SU-DHL-6 (cell line): ENCODE measurements around the gene PICK1.

Experiments used
- H2AFZ ChIP-seq: fragments of 200-600 bp; sonication (generic); 2 replicates; pipeline ENCODE4 v1.6.1; 2014; ENCODE audit warnings: low read depth, mild to moderate bottlenecking, moderate library complexity, mixed read lengths, antibody characterized with exemption, low read length; ENCODE audit not compliant: severe bottlenecking
- H3F3A ChIP-seq: fragments of 200-600 bp; shearing (Covaris generic); 2 replicates; pipeline ENCODE4 v1.6.0; 2016; ENCODE audit warnings: antibody characterized with exemption, mild to moderate bottlenecking; ENCODE audit not compliant: insufficient read depth
- H3K27ac ChIP-seq: fragments of 200-600 bp; sonication (generic); 2 replicates; pipeline ENCODE4 v1.5.1; 2016; ENCODE audit warnings: low read depth, mild to moderate bottlenecking, low read length, moderate library complexity, mixed read lengths
- H3K27me3 ChIP-seq: fragments of 200-600 bp; sonication (generic), shearing (Covaris generic); 2 replicates; pipeline ENCODE4 v1.6.0; 2014; ENCODE audit warnings: mild to moderate bottlenecking, low read length
- H3K36me3 ChIP-seq: fragments of 200-600 bp; sonication (generic); 2 replicates; pipeline ENCODE4 v1.6.1; 2014; ENCODE audit warnings: mild to moderate bottlenecking, low read length, mixed read lengths
- H3K4me2 ChIP-seq: fragments of 300-600, 200-600 bp; shearing (Covaris generic), sonication (generic); 2 replicates; pipeline ENCODE4 v1.6.0; 2014; ENCODE audit warnings: low read length, low read depth, mild to moderate bottlenecking; ENCODE audit not compliant: poor library complexity, severe bottlenecking
- H3K4me3 ChIP-seq: fragments of 200-600 bp; sonication (generic); 2 replicates; pipeline ENCODE4 v1.5.1; 2014; ENCODE audit warnings: antibody characterized with exemption, low read length, mild to moderate bottlenecking, mixed read lengths; ENCODE audit not compliant: insufficient read depth, poor library complexity, severe bottlenecking
- H3K79me2 ChIP-seq: fragments of 200-600 bp; sonication (generic); 2 replicates; pipeline ENCODE4 v1.6.1; 2014; ENCODE audit warnings: mild to moderate bottlenecking, low read length, moderate library complexity; ENCODE audit not compliant: insufficient read depth
- H3K9ac ChIP-seq: fragments of 200-600 bp; sonication (generic); 2 replicates; pipeline ENCODE4 v1.7.0; 2014; ENCODE audit warnings: mild to moderate bottlenecking, low read length
- H3K9me2 ChIP-seq: fragments of 200-600 bp; sonication (generic); replicated peaks from 2 replicates; pipeline ENCODE4 v1.6.1; 2014; ENCODE audit warnings: low read length; ENCODE audit not compliant: insufficient read depth
- H3K9me3 ChIP-seq: fragments of 200-600 bp; sonication (generic); 2 replicates; pipeline ENCODE4 v1.6.1; 2014; ENCODE audit warnings: low read length, mixed read lengths; ENCODE audit not compliant: insufficient read depth
- H4K20me1 ChIP-seq: fragments of 200-600 bp; sonication (generic); 2 replicates; pipeline ENCODE4 v1.6.1; 2014; ENCODE audit warnings: low read depth, mild to moderate bottlenecking, antibody characterized with exemption, low read length, moderate library complexity, mixed read lengths
- CTCF ChIP-seq: fragments of 200-600 bp; sonication (generic); IDR thresholded peaks from one replicate; pipeline ENCODE4 v1.5.1; 2017; ENCODE audit warnings: antibody characterized with exemption, mild to moderate bottlenecking, low read length, moderate library complexity; ENCODE audit not compliant: insufficient read depth, poor library complexity, severe bottlenecking
- EZH2phosphoT487 ChIP-seq: fragments of 200-600 bp; sonication (generic), shearing (Covaris generic); conservative IDR thresholded peaks from 2 replicates; pipeline ENCODE4 v1.6.1; 2018; ENCODE audit warnings: mild to moderate bottlenecking, antibody characterized with exemption, low read length, moderate library complexity, mixed read lengths

The PICK1 gene

GRCh38 chr22:38086001-38086845, 29.0 kb downstream of the PICK1 start:
- Histone ChIP-seq H3K36me3 (no peaks in the 10 kb centered on the region), H3K4me2 (no peak overlapping the region), H3F3A (no peaks in the 10 kb centered on the region), H3K9me2 (no peaks in the 10 kb centered on the region), H3K9me3 (no peaks in the 10 kb centered on the region), H3K79me2 (no peaks in the 10 kb centered on the region), H3K27me3 (no peaks in the 10 kb centered on the region), H2AFZ (no peak overlapping the region), H3K27ac (no peak overlapping the region), H4K20me1 (no peaks in the 10 kb centered on the region), H3K4me3 (no peak overlapping the region), H3K9ac (no peak overlapping the region)
- TF ChIP-seq EZH2phosphoT487 (no peak), CTCF (no peak)

GRCh38 chr22:38086942-38087341, 29.7 kb downstream of the PICK1 start:
- no peak for TF ChIP-seq EZH2phosphoT487
- TF ChIP-seq CTCF: no peak
- no peak overlapping the region for H2AFZ ChIP-seq
- H3F3A ChIP-seq: no peaks in the 10 kb centered on the region
- no peaks in the 10 kb centered on the region for H3K9me3 ChIP-seq
- H3K27me3 ChIP-seq: no peaks in the 10 kb centered on the region
- H3K9ac ChIP-seq: no peak overlapping the region
- no peaks in the 10 kb centered on the region for H3K36me3 ChIP-seq
- no peaks in the 10 kb centered on the region for H3K79me2 ChIP-seq
- no peaks in the 10 kb centered on the region for H3K9me2 ChIP-seq
- no peak overlapping the region for H3K4me3 ChIP-seq
- no peaks in the 10 kb centered on the region for H4K20me1 ChIP-seq
- no peak overlapping the region for H3K4me2 ChIP-seq
- no peak overlapping the region for H3K27ac ChIP-seq

GRCh38 chr22:38087855-38088254, 30.7 kb downstream of the PICK1 start:
- Histone ChIP-seq H3K79me2 (no peaks in the 10 kb centered on the region), H2AFZ (no peak overlapping the region), H3K9me2 (no peaks in the 10 kb centered on the region), H3K36me3 (no peaks in the 10 kb centered on the region), H3K9me3 (no peaks in the 10 kb centered on the region), H3K27ac (no peak overlapping the region), H3K4me2 (no peak overlapping the region), H3K27me3 (no peaks in the 10 kb centered on the region), H4K20me1 (no peaks in the 10 kb centered on the region), H3K9ac (no peak overlapping the region), H3F3A (no peaks in the 10 kb centered on the region), H3K4me3 (no peak overlapping the region)
- TF ChIP-seq CTCF (no peak), EZH2phosphoT487 (no peak)
